Naive thymus-derived CD4-positive, alpha-beta T cell (primary cell): Measurements from ENCODE around the gene TPD52L2. TPM values are rescaled to one million over a fixed set of nuclear protein-coding genes. Genes with fewer than 3 reads are reported as not detected.

ENCODE experiments used
- ATAC-seq: fragments of 150-1000 bp; cut with Tn5 transposase; 2 replicates; pipeline ENCODE4 v1.10.0; 2021; ENCODE audit warnings: mild to moderate bottlenecking, moderate library complexity
- CTCF ChIA-PET: fragments of 350-600 bp; sonication (Branson Sonifier 250); formaldehyde crosslinking; loops from one replicate; lab custom pipeline; 2021; ENCODE audit warnings: antibody characterized with exemption; lab: Charles Lee
- POLR2A ChIA-PET: fragments of 350-600 bp; sonication (Branson Sonifier 250); formaldehyde crosslinking; loops from one replicate; lab custom pipeline; 2021; ENCODE audit warnings: antibody characterized with exemption, inconsistent platforms; lab: Charles Lee
- DNase-seq, 9 donors: peaks; one replicate each; pipeline versions ENCODE4 v3.0.0 to v3.0.0-alpha.2; 2020 to 2022; ENCODE audit warnings: mixed read lengths in 1 of 9
- H3K27ac ChIP-seq: one replicate; pipeline ENCODE4 v1.7.0; 2013; ENCODE audit warnings: mild to moderate bottlenecking, low read depth, low read length, moderate library complexity
- H3K27me3 ChIP-seq, 2 donors: one replicate each; pipeline ENCODE4 v1.7.0; 2013; ENCODE audit warnings: low read length in 2 of 2, mild to moderate bottlenecking in 2 of 2, moderate library complexity in 2 of 2; ENCODE audit not compliant: control insufficient read depth in 2 of 2, insufficient read depth in 2 of 2
- H3K36me3 ChIP-seq, 3 experiments: 1 replicate in 2 of 3; 2 replicates in 1 of 3; pipeline ENCODE4 v1.7.0; 2013; ENCODE audit warnings: low read length in 3 of 3, mild to moderate bottlenecking in 3 of 3, moderate library complexity in 1 of 3; ENCODE audit not compliant: insufficient read depth in 3 of 3, control insufficient read depth in 2 of 3
- H3K4me1 ChIP-seq, 2 donors: one replicate each; pipeline ENCODE4 v1.7.0; 2013; ENCODE audit warnings: low read length in 2 of 2, mild to moderate bottlenecking in 2 of 2, moderate library complexity in 1 of 2; ENCODE audit not compliant: control insufficient read depth in 2 of 2, insufficient read depth in 2 of 2
- H3K4me3 ChIP-seq: 2 replicates; pipeline ENCODE4 v1.7.0; 2013; ENCODE audit warnings: mild to moderate bottlenecking, low read length
- H3K9me3 ChIP-seq, 3 experiments: 1 replicate in 2 of 3; 2 replicates in 1 of 3; pipeline ENCODE4 v1.7.0; 2013; ENCODE audit warnings: low read length in 3 of 3; ENCODE audit not compliant: control insufficient read depth in 2 of 3
- H3K27ac Mint-ChIP-seq, 9 donors: one replicate each; pipeline ENCODE4 v1.8.0; 2020 to 2022; ENCODE audit warnings: mixed read lengths in 9 of 9, mild to moderate bottlenecking in 8 of 9, moderate library complexity in 5 of 9, inconsistent platforms in 2 of 9
- H3K27me3 Mint-ChIP-seq, 5 donors: one replicate each; pipeline ENCODE4 v1.8.0; 2021 to 2022; ENCODE audit warnings: mixed read lengths in 5 of 5, mild to moderate bottlenecking in 1 of 5
- H3K36me3 Mint-ChIP-seq, 5 donors: one replicate each; pipeline ENCODE4 v1.8.0; 2020 to 2022; ENCODE audit warnings: mixed read lengths in 5 of 5, mild to moderate bottlenecking in 3 of 5, inconsistent platforms in 1 of 5
- H3K4me1 Mint-ChIP-seq, 7 donors: one replicate each; pipeline ENCODE4 v1.8.0; 2020 to 2022; ENCODE audit warnings: mixed read lengths in 7 of 7, mild to moderate bottlenecking in 3 of 7, inconsistent platforms in 1 of 7
- H3K4me3 Mint-ChIP-seq, 10 donors: one replicate each; pipeline ENCODE4 v1.8.0; 2020 to 2022; ENCODE audit warnings: mild to moderate bottlenecking in 10 of 10, mixed read lengths in 10 of 10, moderate library complexity in 6 of 10, inconsistent platforms in 2 of 10
- H3K9me3 Mint-ChIP-seq, 11 donors: one replicate each; pipeline ENCODE4 v1.8.0; 2020 to 2022; ENCODE audit warnings: mixed read lengths in 11 of 11, mild to moderate bottlenecking in 4 of 11, inconsistent platforms in 1 of 11, moderate library complexity in 1 of 11
- intact Hi-C, 2 donors: fragments of 100-400 bp; cut with micrococcal nuclease; formaldehyde crosslinking; loops; one replicate each; pipeline ENCODE4 v1.15.1; 2023
- polyA plus RNA-seq, 2 donors: library from polyadenylated mRNA; unstranded; fragments of 300-500 nt; fragmentation: Illumina TruSeq; gene quantifications; one replicate each; pipeline ENCODE4 v1.2.3, GENCODE V29; 2021
- total RNA-seq, 6 experiments: library from RNA in 5 of 6; stranded (reverse) in 5 of 6; gene quantifications; 1 replicate in 5 of 6; 2 replicates in 1 of 6; pipeline ENCODE4 v1.2.3 and lab custom pipeline; 2021 to 2026

TPD52L2 gene
- total and polyA plus RNA-seq, 7 experiments from 2014 or later: 33.7 to 84.0 (median 47.5) TPM

GRCh38 chr20:63881451-63882226 is 16.6 kb downstream of the TPD52L2 start:
- Histone ChIP-seq H3K36me3 (peaks cover 0 to 65% (median 3%) of the 10 kb centered on the region in 3 experiments), H3K9me3 (no peaks in the 10 kb centered on the region), H3K4me1 (no peaks in the 10 kb centered on the region), H3K27me3 (no peaks in the 10 kb centered on the region), H3K4me3 (no peak overlapping the region), H3K27ac (no peak overlapping the region)
- ChIA-PET POLR2A (interaction anchor here (0.5 to 0.7 kb wide), 3 partner anchors 13 to 154 kb away, joined by 3 to 4 read pairs (median 4); no protein-coding TSS in a partner anchor), CTCF (no interaction called here)
- Mint-ChIP-seq H3K27me3 (no peaks in the 10 kb centered on the region), H3K27ac (no peak overlapping the region), H3K4me1 (peaks cover 0 to 2% (median 0%) of the 10 kb centered on the region in 7 donors), H3K36me3 (peaks cover 0 to 5% (median 0%) of the 10 kb centered on the region in 5 donors), H3K4me3 (no peak overlapping the region), H3K9me3 (no peaks in the 10 kb centered on the region)
- no peak for ATAC-seq
- no peak for DNase-seq
- intact Hi-C loops: no loop called here

GRCh38 chr20:63882257-63883200 is 17.5 kb downstream of the TPD52L2 start:
- Mint-ChIP-seq H3K4me3 (no peak overlapping the region), H3K9me3 (no peaks in the 10 kb centered on the region), H3K27me3 (no peaks in the 10 kb centered on the region), H3K36me3 (peaks cover 0 to 8% (median 2%) of the 10 kb centered on the region in 5 donors), H3K27ac (peak overlapping the region in 1 of 9 donors; percentile 56), H3K4me1 (peaks cover 0 to 2% (median 0%) of the 10 kb centered on the region in 7 donors)
- no peaks in the 10 kb centered on the region for H3K27me3 ChIP-seq
- ChIA-PET CTCF (no interaction called here), POLR2A (interaction anchor here (0.6 to 0.7 kb wide), 2 partner anchors 12 to 29 kb away, joined by 3 read pairs; no protein-coding TSS in a partner anchor)
- H3K4me3 ChIP-seq: no peak overlapping the region
- peaks cover 0 to 69% (median 3%) of the 10 kb centered on the region in 3 experiments for H3K36me3 ChIP-seq
- no peaks in the 10 kb centered on the region for H3K9me3 ChIP-seq
- intact Hi-C loops: no loop called here
- DNase-seq (no peak), ATAC-seq (no peak)
- no peak overlapping the region for H3K27ac ChIP-seq
- no peaks in the 10 kb centered on the region for H3K4me1 ChIP-seq

GRCh38 chr20:63883201-63883593 is 18.1 kb downstream of the TPD52L2 start:
- CTCF ChIA-PET: no interaction called here
- Histone ChIP-seq H3K4me1 (no peaks in the 10 kb centered on the region), H3K27me3 (no peaks in the 10 kb centered on the region), H3K4me3 (no peak overlapping the region), H3K27ac (no peak overlapping the region), H3K9me3 (no peaks in the 10 kb centered on the region), H3K36me3 (peaks cover 0 to 68% (median 0%) of the 10 kb centered on the region in 3 experiments)
- no peak overlapping the region for H3K27ac Mint-ChIP-seq
- DNase-seq (no peak), ATAC-seq (no peak)
- intact Hi-C loops: no loop called here
- H3K4me3 Mint-ChIP-seq: no peak overlapping the region
- no peaks in the 10 kb centered on the region for H3K27me3 Mint-ChIP-seq
- peaks cover 0 to 2% (median 0%) of the 10 kb centered on the region in 7 donors for H3K4me1 Mint-ChIP-seq
- POLR2A ChIA-PET: interaction anchor here (0.6 kb wide), 1 partner anchor 30 kb away, joined by 3 read pairs; no protein-coding TSS in a partner anchor
- no peaks in the 10 kb centered on the region for H3K9me3 Mint-ChIP-seq
- peaks cover 0 to 8% (median 2%) of the 10 kb centered on the region in 5 donors for H3K36me3 Mint-ChIP-seq

GRCh38 chr20:63884506-63885263 is 19.6 kb downstream of the TPD52L2 start:
- ATAC-seq (no peak), DNase-seq (no peak)
- POLR2A ChIA-PET: interaction anchor here (0.7 kb wide), 1 partner anchor 19 kb away, joined by 3 read pairs; the partner anchor contains the start of gene TPD52L2
- H3K9me3 ChIP-seq: no peaks in the 10 kb centered on the region
- Mint-ChIP-seq H3K36me3 (peaks cover 0 to 14% (median 2%) of the 10 kb centered on the region in 5 donors), H3K27me3 (no peaks in the 10 kb centered on the region), H3K27ac (no peak overlapping the region), H3K4me1 (peaks cover 0 to 7% (median 0%) of the 10 kb centered on the region in 7 donors), H3K4me3 (no peak overlapping the region), H3K9me3 (no peaks in the 10 kb centered on the region)
- peaks cover 0 to 75% (median 0%) of the 10 kb centered on the region in 3 experiments for H3K36me3 ChIP-seq
- intact Hi-C loops: no loop called here
- no peaks in the 10 kb centered on the region for H3K4me1 ChIP-seq
- no peak overlapping the region for H3K27ac ChIP-seq
- CTCF ChIA-PET: no interaction called here
- H3K4me3 ChIP-seq: no peak overlapping the region
- H3K27me3 ChIP-seq: no peaks in the 10 kb centered on the region

- Mint-ChIP-seq H3K36me3 (peaks cover 0 to 21% (median 2%) of the 10 kb centered on the region in 5 donors), H3K27ac (no peak overlapping the region), H3K27me3 (no peaks in the 10 kb centered on the region), H3K4me3 (no peak overlapping the region), H3K4me1 (peaks cover 0 to 7% (median 0%) of the 10 kb centered on the region in 7 donors), H3K9me3 (no peaks in the 10 kb centered on the region)
- Histone ChIP-seq H3K27me3 (no peaks in the 10 kb centered on the region), H3K27ac (no peak overlapping the region), H3K9me3 (no peaks in the 10 kb centered on the region), H3K36me3 (peaks cover 0 to 83% (median 0%) of the 10 kb centered on the region in 3 experiments), H3K4me1 (no peaks in the 10 kb centered on the region), H3K4me3 (no peak overlapping the region)
- ChIA-PET CTCF (no interaction called here), POLR2A (interaction anchor here (0.7 kb wide), 1 partner anchor 32 kb away, joined by 3 read pairs; no protein-coding TSS in a partner anchor)
- ATAC-seq (peak; percentile 3), DNase-seq (no peak)
- intact Hi-C loops: no loop called here
Observed at GRCh38 chr20:63885264-63886053, 20.4 kb downstream of the TPD52L2 start.
